DOHH2 (cell line): ENCODE data around the gene CLK1.

ENCODE experiments used
- H3F3A ChIP-seq: fragments of 200-600 bp; sonication (generic), shearing (Covaris generic); 2 replicates; pipeline ENCODE4 v1.6.0; 2016; ENCODE audit warnings: antibody characterized with exemption, mild to moderate bottlenecking; ENCODE audit not compliant: control insufficient read depth, insufficient read depth
- H3K27ac ChIP-seq: fragments of 200-600 bp; sonication (generic); 2 replicates; pipeline ENCODE4 v1.5.1; 2014; ENCODE audit warnings: low read depth, mild to moderate bottlenecking, low read length, moderate library complexity
- H3K27me3 ChIP-seq: fragments of 200-600 bp; sonication (generic); 2 replicates; pipeline ENCODE4 v1.6.1; 2014; ENCODE audit warnings: mild to moderate bottlenecking, low read length, mixed read lengths; ENCODE audit not compliant: control insufficient read depth
- H3K36me3 ChIP-seq: fragments of 200-600 bp; sonication (generic); 2 replicates; pipeline ENCODE4 v1.6.1; 2014; ENCODE audit warnings: mild to moderate bottlenecking, low read length, moderate library complexity, mixed read lengths; ENCODE audit not compliant: control insufficient read depth
- H3K4me1 ChIP-seq: fragments of 200-600 bp; sonication (generic); 2 replicates; pipeline ENCODE4 v1.6.1; 2014; ENCODE audit warnings: mild to moderate bottlenecking, low read length, mixed read lengths; ENCODE audit not compliant: control insufficient read depth
- H3K4me2 ChIP-seq: fragments of 200-600 bp; sonication (generic); 2 replicates; pipeline ENCODE4 v1.6.0; 2014; ENCODE audit warnings: mild to moderate bottlenecking, low read length, moderate library complexity
- H3K4me3 ChIP-seq: fragments of 200-600 bp; sonication (generic); 2 replicates; pipeline ENCODE4 v1.5.1; 2014; ENCODE audit warnings: mild to moderate bottlenecking, low read length, mixed read lengths
- H3K79me2 ChIP-seq: fragments of 200-600 bp; sonication (generic); 2 replicates; pipeline ENCODE4 v1.6.1; 2014; ENCODE audit warnings: mild to moderate bottlenecking, low read length, mixed read lengths; ENCODE audit not compliant: control insufficient read depth
- H3K9me2 ChIP-seq: fragments of 200-600 bp; sonication (generic); replicated peaks from 2 replicates; pipeline ENCODE4 v1.6.1; 2014; ENCODE audit warnings: mild to moderate bottlenecking, low read length, mixed read lengths; ENCODE audit not compliant: control insufficient read depth
- H3K9me3 ChIP-seq: fragments of 200-600 bp; sonication (generic); 2 replicates; pipeline ENCODE4 v1.6.1; 2014; ENCODE audit warnings: antibody characterized with exemption, low read length, mixed read lengths; ENCODE audit not compliant: control insufficient read depth, insufficient read depth
- H4K20me1 ChIP-seq: fragments of 200-600 bp; sonication (generic); 2 replicates; pipeline ENCODE4 v1.6.0; 2014; ENCODE audit warnings: low read depth, mild to moderate bottlenecking, antibody characterized with exemption, low read length, moderate library complexity; ENCODE audit not compliant: control insufficient read depth, insufficient read depth
- EZH2phosphoT487 ChIP-seq: fragments of 200-600 bp; sonication (generic); IDR thresholded peaks from 2 replicates; pipeline ENCODE4 v1.6.1; 2017; ENCODE audit warnings: borderline replicate concordance, mild to moderate bottlenecking, antibody characterized with exemption, low read length, moderate library complexity, mixed read lengths
- TF ChIP-seq, protein P1 (sequence below): fragments of 200-600 bp; sonication (generic); IDR thresholded peaks from one replicate; pipeline ENCODE4 v1.5.1; 2014; ENCODE audit warnings: antibody characterized with exemption, mild to moderate bottlenecking, low read depth, low read length; ENCODE audit not compliant: poor library complexity, severe bottlenecking

Gene CLK1

DNA sequence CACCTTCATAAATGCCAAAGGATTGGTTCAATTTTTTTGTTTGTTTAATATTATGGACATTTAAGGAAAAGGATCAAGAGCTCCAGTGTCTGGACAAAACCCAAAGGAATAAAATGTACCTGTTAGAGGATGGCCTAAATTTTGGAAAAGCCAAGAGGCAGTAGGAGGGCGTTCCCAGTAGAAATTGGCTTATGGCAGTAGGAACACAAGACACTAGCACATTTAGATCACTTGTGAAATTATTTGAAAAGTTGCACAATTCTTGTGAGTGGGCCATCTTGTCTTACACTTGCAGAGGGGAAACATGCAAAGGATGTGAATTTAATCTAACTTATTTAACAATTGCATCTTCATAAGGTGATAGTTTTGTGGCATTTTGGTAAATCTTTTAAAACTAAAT lies 49.5 kb downstream of the CLK1 start:
- no peaks in the 10 kb centered on the region for H3K9me2 ChIP-seq
- H3K27me3 ChIP-seq: no peaks in the 10 kb centered on the region
- TF ChIP-seq EZH2phosphoT487: no peak
- TF ChIP-seq, protein P1, sequence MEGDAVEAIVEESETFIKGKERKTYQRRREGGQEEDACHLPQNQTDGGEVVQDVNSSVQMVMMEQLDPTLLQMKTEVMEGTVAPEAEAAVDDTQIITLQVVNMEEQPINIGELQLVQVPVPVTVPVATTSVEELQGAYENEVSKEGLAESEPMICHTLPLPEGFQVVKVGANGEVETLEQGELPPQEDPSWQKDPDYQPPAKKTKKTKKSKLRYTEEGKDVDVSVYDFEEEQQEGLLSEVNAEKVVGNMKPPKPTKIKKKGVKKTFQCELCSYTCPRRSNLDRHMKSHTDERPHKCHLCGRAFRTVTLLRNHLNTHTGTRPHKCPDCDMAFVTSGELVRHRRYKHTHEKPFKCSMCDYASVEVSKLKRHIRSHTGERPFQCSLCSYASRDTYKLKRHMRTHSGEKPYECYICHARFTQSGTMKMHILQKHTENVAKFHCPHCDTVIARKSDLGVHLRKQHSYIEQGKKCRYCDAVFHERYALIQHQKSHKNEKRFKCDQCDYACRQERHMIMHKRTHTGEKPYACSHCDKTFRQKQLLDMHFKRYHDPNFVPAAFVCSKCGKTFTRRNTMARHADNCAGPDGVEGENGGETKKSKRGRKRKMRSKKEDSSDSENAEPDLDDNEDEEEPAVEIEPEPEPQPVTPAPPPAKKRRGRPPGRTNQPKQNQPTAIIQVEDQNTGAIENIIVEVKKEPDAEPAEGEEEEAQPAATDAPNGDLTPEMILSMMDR: no peak
- peaks cover 24% of the 10 kb centered on the region for H4K20me1 ChIP-seq
- peaks cover 51% of the 10 kb centered on the region for H3K79me2 ChIP-seq
- H3K4me1 ChIP-seq: peaks cover 24% of the 10 kb centered on the region
- no peak overlapping the region for H3K4me2 ChIP-seq
- H3K36me3 ChIP-seq: peaks cover 78% of the 10 kb centered on the region
- H3K4me3 ChIP-seq: no peak overlapping the region
- no peaks in the 10 kb centered on the region; the same call in none of the 2 replicates for H3F3A ChIP-seq
- no peaks in the 10 kb centered on the region for H3K9me3 ChIP-seq
- no peak overlapping the region for H3K27ac ChIP-seq

DNA sequence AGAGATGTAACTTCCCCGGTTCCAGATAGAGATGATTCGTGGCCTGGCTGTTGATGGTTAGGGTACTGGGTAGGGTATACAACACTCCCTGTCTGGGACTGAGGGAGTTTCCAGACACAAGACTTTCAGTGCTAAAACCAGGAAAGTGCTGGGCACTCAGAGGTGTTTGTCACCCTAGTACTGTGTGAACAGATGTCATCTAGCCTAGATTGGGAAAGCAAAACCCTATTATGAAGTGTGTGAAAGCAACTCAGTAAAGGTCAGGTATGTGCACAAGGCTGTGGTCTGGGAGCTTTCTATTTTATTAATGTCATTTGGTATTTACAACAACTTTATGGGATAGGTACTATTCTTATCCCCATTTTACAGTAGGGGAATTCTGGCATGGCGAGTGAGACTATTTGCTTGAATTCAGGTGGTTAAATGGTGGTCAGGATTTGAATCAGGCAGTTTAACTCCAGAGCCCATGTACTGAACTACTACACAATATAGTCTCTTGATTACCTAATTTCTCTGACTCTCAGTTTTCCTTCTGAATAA lies 50.1 kb downstream of the CLK1 start:
- Histone ChIP-seq H3K4me1 (peaks cover 24% of the 10 kb centered on the region), H3K36me3 (peaks cover 72% of the 10 kb centered on the region), H3K4me3 (no peak overlapping the region), H3K79me2 (peaks cover 51% of the 10 kb centered on the region), H3K27ac (no peak overlapping the region), H3K9me3 (no peaks in the 10 kb centered on the region), H4K20me1 (peaks cover 24% of the 10 kb centered on the region), H3K4me2 (peak overlapping the region; percentile 87; the same call in 1 of the 2 replicates), H3F3A (no peaks in the 10 kb centered on the region; the same call in none of the 2 replicates), H3K27me3 (no peaks in the 10 kb centered on the region), H3K9me2 (no peaks in the 10 kb centered on the region)
- TF ChIP-seq, protein P1: no peak
- no peak for TF ChIP-seq EZH2phosphoT487

DNA sequence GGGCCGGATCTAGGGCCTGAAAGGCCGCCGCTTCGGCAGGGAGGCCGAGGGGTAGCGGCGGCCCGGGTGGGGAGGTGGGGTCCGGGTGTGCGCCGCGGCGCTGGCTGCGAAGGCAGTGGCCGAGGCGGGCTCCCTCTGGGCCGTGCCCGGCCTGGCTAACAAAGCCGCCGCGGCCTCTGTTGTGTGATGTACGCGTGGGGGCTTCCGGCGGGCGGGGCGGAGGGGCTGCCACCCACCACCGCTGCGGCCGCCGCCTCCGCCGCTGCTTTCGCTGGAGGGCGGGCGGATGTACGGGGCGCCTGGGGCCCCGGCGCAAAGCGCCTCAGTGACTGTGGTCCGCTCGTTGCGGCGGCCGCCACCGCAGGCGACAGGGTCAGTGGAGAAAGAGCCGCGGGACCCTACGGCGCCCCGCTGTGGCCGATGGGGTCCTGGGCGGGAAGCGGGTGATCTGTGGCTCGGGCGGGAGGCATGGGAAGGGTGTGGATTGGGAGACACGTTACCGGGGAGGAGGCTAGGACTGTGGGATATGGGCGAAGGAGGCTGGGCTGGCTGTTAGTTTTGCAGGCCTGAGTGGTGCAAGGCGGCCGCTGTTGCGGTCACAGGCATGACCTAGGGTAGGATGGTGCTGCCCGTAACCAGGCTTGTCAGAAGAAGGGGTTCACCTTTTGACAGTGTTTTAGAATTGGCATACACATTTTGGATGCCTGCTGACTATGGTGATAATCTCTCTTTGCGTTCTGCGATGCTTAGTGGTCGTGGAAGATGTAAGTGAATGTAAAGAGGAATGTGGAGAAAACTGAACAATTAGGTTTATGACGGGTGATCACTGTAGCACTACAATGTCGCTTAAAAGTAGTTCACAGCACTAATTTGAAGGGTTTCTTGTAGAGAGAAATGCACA lies 52.1 kb downstream of the CLK1 start:
- TF ChIP-seq, protein P1: peak; percentile 73
- no peak for TF ChIP-seq EZH2phosphoT487
- peak overlapping the region; percentile 79 for H3K27ac ChIP-seq
- peaks cover 49% of the 10 kb centered on the region for H3K79me2 ChIP-seq
- no peaks in the 10 kb centered on the region; the same call in 1 of the 2 replicates for H3F3A ChIP-seq
- H3K4me2 ChIP-seq: peak overlapping the region; percentile 87
- H4K20me1 ChIP-seq: peaks cover 24% of the 10 kb centered on the region
- no peaks in the 10 kb centered on the region for H3K9me3 ChIP-seq
- H3K36me3 ChIP-seq: peaks cover 53% of the 10 kb centered on the region
- H3K4me1 ChIP-seq: peaks cover 24% of the 10 kb centered on the region
- peak overlapping the region; percentile 90 for H3K4me3 ChIP-seq
- no peaks in the 10 kb centered on the region for H3K9me2 ChIP-seq
- H3K27me3 ChIP-seq: no peaks in the 10 kb centered on the region
